GM23248 (cell line): ENCODE results near the gene RCAN3. TPM values are rescaled to one million over a fixed set of nuclear protein-coding genes. Genes with fewer than 3 reads are reported as not detected.
A peak's percentile ranks its signal among the peaks of the same experiment; 100 is the strongest.

Source experiments
- DNase-seq: peaks from one replicate; pipeline ENCODE4 v3.0.0-alpha.2; 2015
- H2AFZ ChIP-seq: fragments of 200-600 bp; sonication (generic); 2 replicates; pipeline ENCODE4 v1.6.1; 2016; ENCODE audit warnings: antibody characterized with exemption
- H3F3A ChIP-seq: fragments of 200-600 bp; sonication (generic); 2 replicates; pipeline ENCODE4 v1.6.1; 2016; ENCODE audit warnings: mild to moderate bottlenecking, antibody characterized with exemption, mixed run types; ENCODE audit not compliant: insufficient read depth
- H3K27ac ChIP-seq: fragments of 200-600 bp; sonication (generic); 2 replicates; pipeline ENCODE4 v1.5.1; 2016; ENCODE audit warnings: mild to moderate bottlenecking
- H3K27me3 ChIP-seq: fragments of 200-600 bp; sonication (generic); replicated peaks from 2 replicates; pipeline ENCODE4 v1.6.1; 2016; ENCODE audit warnings: mild to moderate bottlenecking; ENCODE audit not compliant: insufficient read depth
- H3K36me3 ChIP-seq: fragments of 200-600 bp; sonication (generic); 2 replicates; pipeline ENCODE4 v1.6.1; 2016; ENCODE audit warnings: low read depth, mild to moderate bottlenecking
- H3K4me1 ChIP-seq: fragments of 200-600 bp; sonication (generic); 2 replicates; pipeline ENCODE4 v1.6.1; 2016; ENCODE audit warnings: mild to moderate bottlenecking; ENCODE audit not compliant: insufficient read depth
- H3K4me2 ChIP-seq: fragments of 200-600 bp; sonication (generic); one replicate; pipeline ENCODE4 v1.6.1; 2016; ENCODE audit warnings: mild to moderate bottlenecking; ENCODE audit not compliant: unreplicated experiment
- H3K4me3 ChIP-seq: fragments of 200-600 bp; sonication (generic); 2 replicates; pipeline ENCODE4 v1.5.1; 2016; ENCODE audit warnings: mild to moderate bottlenecking
- H3K79me2 ChIP-seq: fragments of 200-600 bp; sonication (generic); 2 replicates; pipeline ENCODE4 v1.6.1; 2016; ENCODE audit warnings: mild to moderate bottlenecking; ENCODE audit not compliant: insufficient read depth
- H3K9ac ChIP-seq: fragments of 200-600 bp; sonication (generic); 2 replicates; pipeline ENCODE4 v1.6.1; 2016; ENCODE audit warnings: mild to moderate bottlenecking
- H3K9me2 ChIP-seq: fragments of 200-600 bp; sonication (generic); 2 replicates; pipeline ENCODE4 v1.6.1; 2016; ENCODE audit warnings: mixed run types, mild to moderate bottlenecking, moderate library complexity; ENCODE audit not compliant: insufficient read depth
- H3K9me3 ChIP-seq: fragments of 200-600 bp; sonication (generic); one replicate; pipeline ENCODE4 v1.6.1; 2017; ENCODE audit warnings: low read depth
- H4K20me1 ChIP-seq: fragments of 200-600 bp; sonication (generic); 2 replicates; pipeline ENCODE4 v1.6.0; 2016; ENCODE audit not compliant: insufficient read depth
- EZH2 ChIP-seq: fragments of 200-600 bp; sonication (generic); IDR thresholded peaks from 2 replicates; pipeline ENCODE4 v1.6.1; 2018; ENCODE audit warnings: antibody characterized with exemption, mild to moderate bottlenecking; ENCODE audit not compliant: insufficient read depth, poor library complexity, severe bottlenecking
- EZH2phosphoT487 ChIP-seq: fragments of 200-600 bp; sonication (generic); IDR thresholded peaks from 2 replicates; pipeline ENCODE4 v1.6.1; 2018; ENCODE audit warnings: antibody characterized with exemption, moderate library complexity, mild to moderate bottlenecking, low read depth; ENCODE audit not compliant: insufficient read depth
- WGBS, 2 experiments: methylation state at CpG; one replicate each; pipeline ENCODE4 v1.1.6; 2015 to 2017; ENCODE audit warnings: low lambda C conversion rate in 2 of 2, low coverage in 1 of 2; ENCODE audit errors: missing lambda C conversion rate in 2 of 2; 5-methylcytosine and 5-hydroxymethylcytosine counted together
- in situ Hi-C: fragments of 300-500 bp; cut with MboI; formaldehyde crosslinking; loops from 2 replicates; pipeline ENCODE4 v1.15.0; 2020
- polyA plus RNA-seq: library from polyadenylated mRNA; unstranded; fragments of >200 nt; fragmentation: Nextera tagmentation; extraction: Ambion mirVana; gene quantifications from 2 replicates; pipeline ENCODE4 v1.2.1, GENCODE V29; 2016
- total RNA-seq: library from RNA; depleted of rRNA; stranded (reverse); fragments of >200 nt; shearing (Covaris generic); gene quantifications from 2 replicates; pipeline ENCODE4 v1.2.3, GENCODE V29; 2014; rRNA removed

The RCAN3 gene
- total RNA-seq (10.1 and 10.8 TPM in 2 replicates), polyA plus RNA-seq (7.9 and 8.6 TPM in 2 replicates)

- Histone ChIP-seq H3K27ac (peak within 1 kb of the TSS; percentile 64), H3K4me2 (peak within 1 kb of the TSS; percentile 82)
- WGBS, 2 experiments: 0% methylated on average over 7 to 8 of the region's 53 CpGs
These were observed at the start of gene RCAN3 for GRCh38 chr1:24502709-24503058. TSS of gene RCAN3 (plus strand) at chr1:24502836. CDS start at chr1:24514373, 11,537 bp downstream.

DNA sequence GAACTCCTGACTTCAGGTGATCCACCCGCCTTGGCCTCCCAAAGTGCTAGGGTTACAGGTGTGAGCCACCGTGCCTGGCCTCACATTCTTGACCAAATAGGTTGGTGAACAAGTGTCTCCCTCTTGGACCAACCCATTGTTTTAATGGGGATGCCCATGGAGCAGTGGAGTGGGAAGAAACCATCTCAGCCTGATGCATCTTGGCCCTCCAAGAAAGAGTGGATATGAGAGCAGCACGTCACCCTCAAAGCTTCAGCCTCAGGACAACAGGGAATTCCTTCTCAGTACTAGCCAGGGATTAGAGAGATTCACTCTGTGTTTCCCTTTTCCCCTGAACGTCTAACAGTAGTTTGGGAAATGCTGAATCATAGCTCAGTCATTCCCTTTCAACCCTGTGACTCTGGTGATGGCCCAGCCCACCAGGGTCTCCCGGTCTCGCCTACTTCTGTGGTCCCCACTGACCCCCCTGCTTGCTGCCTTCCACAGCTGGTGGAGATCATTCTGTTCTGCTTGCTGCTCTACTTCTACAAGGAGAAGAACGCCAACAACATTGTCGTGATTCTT lies 49.6 kb upstream of the RCAN3 start:
- Histone ChIP-seq H3K79me2 (no peaks in the 10 kb centered on the region), H3K27ac (no peak overlapping the region), H3K9ac (no peak overlapping the region), H3F3A (no peaks in the 10 kb centered on the region; the same call in 1 of the 2 replicates), H2AFZ (no peak overlapping the region), H3K4me1 (peaks cover 9% of the 10 kb centered on the region; the same call in 1 of the 2 replicates), H3K4me2 (no peak overlapping the region), H3K4me3 (no peak overlapping the region), H3K36me3 (peaks cover 34% of the 10 kb centered on the region; the same call in 1 of the 2 replicates), H3K9me3 (no peaks in the 10 kb centered on the region), H3K9me2 (no peaks in the 10 kb centered on the region), H4K20me1 (no peaks in the 10 kb centered on the region), H3K27me3 (no peaks in the 10 kb centered on the region)
- DNase-seq: no peak
- TF ChIP-seq EZH2: no peak
- no peak for TF ChIP-seq EZH2phosphoT487
- WGBS, 2 experiments: 86 to 91% methylated on average over 7 to 8 of the region's 8 CpGs
- in situ Hi-C loops: no loop called here

More at GRCh38 chr1:24502709-24503058, at the start of gene RCAN3:
- peak within 1 kb of the TSS; percentile 79 for H3K9ac ChIP-seq
- H3K79me2 ChIP-seq: peaks cover 33% of the 10 kb centered on the region
- peak; percentile 95 for DNase-seq
- no peaks in the 10 kb centered on the region for H3K36me3 ChIP-seq
- H3K9me2 ChIP-seq: no peaks in the 10 kb centered on the region
- peak within 1 kb of the TSS; percentile 80 for H3K4me3 ChIP-seq
- TF ChIP-seq EZH2phosphoT487 (no peak), EZH2 (no peak)
- H3K27me3 ChIP-seq: no peaks in the 10 kb centered on the region
- H3K4me1 ChIP-seq: peaks cover 7% of the 10 kb centered on the region; the same call in 1 of the 2 replicates
- no peaks in the 10 kb centered on the region for H4K20me1 ChIP-seq
- H2AFZ ChIP-seq: peak within 1 kb of the TSS; percentile 85
- in situ Hi-C loops: no loop called here
- H3F3A ChIP-seq: peaks cover 14% of the 10 kb centered on the region
- H3K9me3 ChIP-seq: no peaks in the 10 kb centered on the region

DNA sequence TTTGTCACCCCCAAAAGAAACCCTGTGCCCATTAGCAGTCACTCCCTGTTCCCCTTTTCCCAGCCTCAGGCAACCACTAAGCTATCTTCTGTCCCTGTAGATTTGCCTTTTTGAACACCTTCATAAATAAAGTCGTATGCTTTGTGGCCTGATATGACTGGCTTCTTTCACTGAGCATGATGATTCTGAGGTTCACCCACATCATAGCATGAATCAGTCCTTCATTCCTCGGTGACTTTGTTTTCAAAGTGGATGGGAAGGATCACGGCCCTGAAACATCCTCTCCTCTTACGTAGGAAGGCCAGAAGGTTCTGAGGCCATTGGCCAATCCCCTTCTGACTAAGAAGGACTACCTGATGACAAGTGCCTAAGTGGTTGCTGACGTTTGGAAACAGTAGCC lies 48.0 kb upstream of the RCAN3 start:
- Histone ChIP-seq H3K9me3 (no peaks in the 10 kb centered on the region), H4K20me1 (no peaks in the 10 kb centered on the region), H3K36me3 (peaks cover 42% of the 10 kb centered on the region; the same call in 1 of the 2 replicates), H3K27ac (no peak overlapping the region), H3K9me2 (no peaks in the 10 kb centered on the region), H3K79me2 (no peaks in the 10 kb centered on the region), H3K27me3 (no peaks in the 10 kb centered on the region), H3K4me3 (no peak overlapping the region), H3F3A (no peaks in the 10 kb centered on the region; the same call in 1 of the 2 replicates), H3K4me1 (peaks cover 9% of the 10 kb centered on the region; the same call in 1 of the 2 replicates), H3K4me2 (no peak overlapping the region), H3K9ac (no peak overlapping the region), H2AFZ (no peak overlapping the region)
- DNase-seq: peak; percentile 21
- TF ChIP-seq EZH2 (no peak), EZH2phosphoT487 (no peak)
- 80 to 89% methylated on average over 5 of the region's 5 CpGs for WGBS, 2 experiments
- in situ Hi-C loops: no loop called here

DNA sequence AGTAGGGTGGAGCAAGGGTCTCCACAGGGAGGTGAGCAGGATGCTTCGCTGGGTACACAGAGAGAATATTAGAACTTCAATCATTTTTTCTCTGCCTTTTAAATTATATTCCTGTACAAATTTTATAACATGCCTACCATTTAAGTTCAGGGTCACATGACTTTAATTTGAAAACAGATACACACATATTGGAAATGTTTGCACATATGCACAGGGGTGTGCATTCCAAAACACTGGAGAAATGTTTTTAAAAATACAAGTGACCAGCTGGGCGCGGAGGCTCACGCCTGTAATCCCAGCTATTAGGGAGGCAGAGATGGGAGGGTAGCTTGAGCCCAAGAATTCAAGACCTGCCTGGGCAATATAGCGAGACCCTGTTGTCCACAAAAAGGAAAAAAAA lies 47.4 kb upstream of the RCAN3 start:
- Histone ChIP-seq H3K9me2 (no peaks in the 10 kb centered on the region), H3F3A (no peaks in the 10 kb centered on the region), H3K4me2 (no peak overlapping the region), H3K27ac (no peak overlapping the region), H3K4me3 (no peak overlapping the region), H3K79me2 (no peaks in the 10 kb centered on the region), H2AFZ (no peak overlapping the region), H3K4me1 (peaks cover 4% of the 10 kb centered on the region; the same call in 1 of the 2 replicates), H3K9me3 (no peaks in the 10 kb centered on the region), H3K36me3 (peaks cover 39% of the 10 kb centered on the region; the same call in 1 of the 2 replicates), H3K9ac (no peak overlapping the region), H3K27me3 (no peaks in the 10 kb centered on the region), H4K20me1 (no peaks in the 10 kb centered on the region)
- TF ChIP-seq EZH2 (no peak), EZH2phosphoT487 (no peak)
- no peak for DNase-seq
- WGBS, 2 experiments: 96% methylated on average over 5 of the region's 5 CpGs
- in situ Hi-C loops: no loop called here
